ENCODE data around the gene FUT8.

The FUT8 gene

GRCh38 chr14:65501328-65501727, 88.8 kb downstream of the FUT8 start:
- H3K9me3 Mint-ChIP-seq, result peaks cover 3% of the 10 kb centered on the region
- no peak overlapping the region for H3K4me3 Mint-ChIP-seq
- peaks cover 16% of the 10 kb centered on the region for H3K36me3 Mint-ChIP-seq
- peak overlapping the region; percentile 39 for H3K27ac Mint-ChIP-seq
- peaks cover 50% of the 10 kb centered on the region for H3K4me1 Mint-ChIP-seq
- no peaks in the 10 kb centered on the region for H3K27me3 Mint-ChIP-seq
- ATAC-seq (ENCODE audit: low read depth) (peak; percentile 52), DNase-seq (ENCODE audit: low spot score in 2 of 2) (no peak)

GRCh38 chr14:65502676-65503124, 90.2 kb downstream of the FUT8 start:
- ATAC-seq (ENCODE audit: low read depth) (peak; percentile 40), DNase-seq (ENCODE audit: low spot score in 2 of 2) (no peak)
- Mint-ChIP-seq H3K9me3 (peaks cover 6% of the 10 kb centered on the region), H3K36me3 (peaks cover 17% of the 10 kb centered on the region), H3K27me3 (no peaks in the 10 kb centered on the region), H3K27ac (peak overlapping the region; percentile 85), H3K4me1 (peaks cover 49% of the 10 kb centered on the region), H3K4me3 (no peak overlapping the region)

GRCh38 chr14:65503771-65504170, 91.2 kb downstream of the FUT8 start:
- ATAC-seq (ENCODE audit: low read depth), result no peak

GRCh38 chr14:65506801-65507200, 94.3 kb downstream of the FUT8 start:
- H3K4me3 Mint-ChIP-seq, result no peak overlapping the region

More at GRCh38 chr14:65503771-65504170, 91.2 kb downstream of the FUT8 start:
- peak overlapping the region; percentile 85 for H3K27ac Mint-ChIP-seq
- H3K4me1 Mint-ChIP-seq, result peaks cover 46% of the 10 kb centered on the region
- H3K9me3 Mint-ChIP-seq, result peaks cover 7% of the 10 kb centered on the region
- peaks cover 19% of the 10 kb centered on the region for H3K36me3 Mint-ChIP-seq
- H3K4me3 Mint-ChIP-seq, result no peak overlapping the region
- DNase-seq (ENCODE audit: low spot score in 2 of 2), result no peak
- H3K27me3 Mint-ChIP-seq, result no peaks in the 10 kb centered on the region

GRCh38 chr14:65509842-65510241, 97.3 kb downstream of the FUT8 start:
- peak overlapping the region; percentile 19 for H3K27ac Mint-ChIP-seq
- H3K27me3 Mint-ChIP-seq, result no peaks in the 10 kb centered on the region
- H3K4me3 Mint-ChIP-seq, result no peak overlapping the region
- ATAC-seq (ENCODE audit: low read depth), result no peak
- no peak for DNase-seq (ENCODE audit: low spot score in 2 of 2)
- H3K4me1 Mint-ChIP-seq, result peaks cover 39% of the 10 kb centered on the region
- peaks cover 8% of the 10 kb centered on the region for H3K9me3 Mint-ChIP-seq
- H3K36me3 Mint-ChIP-seq, result peaks cover 24% of the 10 kb centered on the region

More at GRCh38 chr14:65506801-65507200, 94.3 kb downstream of the FUT8 start:
- no peak for ATAC-seq (ENCODE audit: low read depth)
- peaks cover 17% of the 10 kb centered on the region for H3K36me3 Mint-ChIP-seq
- H3K27me3 Mint-ChIP-seq, result no peaks in the 10 kb centered on the region
- H3K9me3 Mint-ChIP-seq, result peaks cover 8% of the 10 kb centered on the region
- no peak for DNase-seq (ENCODE audit: low spot score in 2 of 2)
- peak overlapping the region; percentile 58 for H3K27ac Mint-ChIP-seq
- H3K4me1 Mint-ChIP-seq, result peaks cover 38% of the 10 kb centered on the region

- H3K4me3 Mint-ChIP-seq, result no peak overlapping the region
- H3K27me3 Mint-ChIP-seq, result no peaks in the 10 kb centered on the region
- DNase-seq (ENCODE audit: low spot score in 2 of 2) (no peak), ATAC-seq (ENCODE audit: low read depth) (no peak)
- peaks cover 14% of the 10 kb centered on the region for H3K36me3 Mint-ChIP-seq
- peak overlapping the region; percentile 57 for H3K27ac Mint-ChIP-seq
- peaks cover 2% of the 10 kb centered on the region for H3K9me3 Mint-ChIP-seq
- peaks cover 41% of the 10 kb centered on the region for H3K4me1 Mint-ChIP-seq
Measured at GRCh38 chr14:65513671-65514070, 101.1 kb downstream of the FUT8 start.

GRCh38 chr14:65517635-65518542, 105.4 kb downstream of the FUT8 start:
- DNase-seq (ENCODE audit: low spot score in 2 of 2), result no peak
- Mint-ChIP-seq H3K27ac (peak overlapping the region; percentile 69), H3K9me3 (no peaks in the 10 kb centered on the region)

GRCh38 chr14:65528069-65528468, 115.5 kb downstream of the FUT8 start:
- no peak overlapping the region for H3K27ac Mint-ChIP-seq
- peaks cover 44% of the 10 kb centered on the region for H3K4me1 Mint-ChIP-seq
- H3K9me3 Mint-ChIP-seq, result no peaks in the 10 kb centered on the region
- H3K27me3 Mint-ChIP-seq, result no peaks in the 10 kb centered on the region
- H3K36me3 Mint-ChIP-seq, result peaks cover 23% of the 10 kb centered on the region
- no peak overlapping the region for H3K4me3 Mint-ChIP-seq
- DNase-seq (ENCODE audit: low spot score in 2 of 2), result no peak
- ATAC-seq (ENCODE audit: low read depth), result no peak

More at GRCh38 chr14:65517635-65518542, 105.4 kb downstream of the FUT8 start:
- peak; percentile 41 for ATAC-seq (ENCODE audit: low read depth)
- Mint-ChIP-seq H3K27me3 (no peaks in the 10 kb centered on the region), H3K4me3 (no peak overlapping the region), H3K4me1 (peaks cover 26% of the 10 kb centered on the region), H3K36me3 (peaks cover 9% of the 10 kb centered on the region)

GRCh38 chr14:65531148-65531547, 118.6 kb downstream of the FUT8 start:
- no peaks in the 10 kb centered on the region for H3K27me3 Mint-ChIP-seq

GRCh38 chr14:65533736-65534404, 121.3 kb downstream of the FUT8 start:
- Mint-ChIP-seq H3K9me3 (no peaks in the 10 kb centered on the region), H3K4me3 (no peak overlapping the region), H3K27me3 (no peaks in the 10 kb centered on the region), H3K27ac (no peak overlapping the region), H3K4me1 (peaks cover 15% of the 10 kb centered on the region), H3K36me3 (peaks cover 8% of the 10 kb centered on the region)
- DNase-seq (ENCODE audit: low spot score in 2 of 2) (no peak), ATAC-seq (ENCODE audit: low read depth) (no peak)

More at GRCh38 chr14:65531148-65531547, 118.6 kb downstream of the FUT8 start:
- no peaks in the 10 kb centered on the region for H3K9me3 Mint-ChIP-seq
- ATAC-seq (ENCODE audit: low read depth), result peak; percentile 89
- H3K4me1 Mint-ChIP-seq, result peaks cover 25% of the 10 kb centered on the region
- no peak for DNase-seq (ENCODE audit: low spot score in 2 of 2)
- no peak overlapping the region for H3K27ac Mint-ChIP-seq
- H3K4me3 Mint-ChIP-seq, result no peak overlapping the region
- H3K36me3 Mint-ChIP-seq, result peaks cover 14% of the 10 kb centered on the region

GRCh38 chr14:65536781-65537423, 124.4 kb downstream of the FUT8 start:
- H3K27ac Mint-ChIP-seq, result no peak overlapping the region

GRCh38 chr14:65548878-65549277, 136.3 kb downstream of the FUT8 start:
- Mint-ChIP-seq H3K4me1 (peaks cover 14% of the 10 kb centered on the region), H3K4me3 (no peak overlapping the region), H3K27ac (no peak overlapping the region), H3K27me3 (no peaks in the 10 kb centered on the region), H3K36me3 (no peaks in the 10 kb centered on the region), H3K9me3 (no peaks in the 10 kb centered on the region)
- ATAC-seq (ENCODE audit: low read depth) (no peak), DNase-seq (ENCODE audit: low spot score in 2 of 2) (no peak)

More at GRCh38 chr14:65536781-65537423, 124.4 kb downstream of the FUT8 start:
- Mint-ChIP-seq H3K9me3 (no peaks in the 10 kb centered on the region), H3K36me3 (peaks cover 3% of the 10 kb centered on the region), H3K4me3 (no peak overlapping the region), H3K27me3 (no peaks in the 10 kb centered on the region), H3K4me1 (no peaks in the 10 kb centered on the region)
- ATAC-seq (ENCODE audit: low read depth), result no peak
- no peak for DNase-seq (ENCODE audit: low spot score in 2 of 2)

GRCh38 chr14:65549429-65549828, 136.9 kb downstream of the FUT8 start:
- H3K9me3 Mint-ChIP-seq, result no peaks in the 10 kb centered on the region
- ATAC-seq (ENCODE audit: low read depth) (no peak), DNase-seq (ENCODE audit: low spot score in 2 of 2) (no peak)
- no peak overlapping the region for H3K4me3 Mint-ChIP-seq
- H3K36me3 Mint-ChIP-seq, result no peaks in the 10 kb centered on the region
- no peaks in the 10 kb centered on the region for H3K27me3 Mint-ChIP-seq
- peaks cover 14% of the 10 kb centered on the region for H3K4me1 Mint-ChIP-seq
- no peak overlapping the region for H3K27ac Mint-ChIP-seq
